AG09319 (cell line): Measurements from ENCODE around the gene MPO.
A peak's percentile ranks its signal among the peaks of the same experiment; 100 is the strongest.

Source experiments
- DNase-seq: peaks from one replicate; pipeline ENCODE4 v3.0.0-alpha.2; 2010; ENCODE audit warnings: low read depth; ENCODE audit errors: extremely low read depth
- TF ChIP-seq, protein P1 (sequence below): IDR thresholded peaks from 2 replicates; pipeline ENCODE4 v1.5.1; 2011; ENCODE audit warnings: low read depth, mild to moderate bottlenecking, inconsistent platforms, low read length, moderate library complexity

Gene MPO

DNA sequence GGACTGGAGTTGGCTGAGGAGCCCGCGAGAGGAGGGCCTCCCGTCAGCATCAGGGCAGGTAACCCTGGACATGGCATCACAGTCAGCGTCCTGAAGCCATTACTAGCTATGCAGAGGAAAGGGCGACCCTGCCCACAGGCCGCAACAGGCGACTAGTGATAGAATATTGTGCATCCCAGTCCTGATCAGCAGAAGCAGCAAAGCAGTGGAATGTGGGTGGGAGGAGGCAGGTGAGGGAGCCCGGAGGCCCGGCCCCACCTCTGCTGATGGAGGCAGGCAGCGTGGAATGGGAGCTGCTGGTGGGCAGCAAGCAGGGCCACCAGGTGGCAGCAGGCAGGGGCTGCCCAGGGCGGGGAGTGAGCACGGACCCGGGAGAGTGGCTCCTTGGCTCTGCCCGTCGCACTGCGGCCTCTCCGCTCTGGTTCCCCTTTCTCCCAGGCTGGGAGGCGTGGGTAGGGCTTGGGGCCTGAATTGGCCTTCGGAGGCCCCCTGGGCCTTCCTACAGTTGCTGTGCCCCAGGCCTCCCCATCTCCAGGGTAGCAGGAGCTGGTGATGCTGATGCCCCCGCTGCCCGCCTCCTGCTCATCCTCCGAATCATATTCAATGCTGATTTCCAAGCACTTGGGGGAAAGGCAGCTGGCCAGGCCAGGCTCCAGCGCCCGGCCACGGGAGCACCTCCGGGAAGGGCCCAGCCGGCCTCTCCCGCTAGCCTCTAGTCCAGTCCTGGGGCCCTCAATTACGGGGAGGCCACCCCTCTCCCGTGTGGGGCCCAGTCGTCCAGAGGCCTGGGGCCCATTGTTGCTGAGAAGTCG lies 27.6 kb upstream of the MPO start:
- no peak for DNase-seq
- TF ChIP-seq, protein P1, sequence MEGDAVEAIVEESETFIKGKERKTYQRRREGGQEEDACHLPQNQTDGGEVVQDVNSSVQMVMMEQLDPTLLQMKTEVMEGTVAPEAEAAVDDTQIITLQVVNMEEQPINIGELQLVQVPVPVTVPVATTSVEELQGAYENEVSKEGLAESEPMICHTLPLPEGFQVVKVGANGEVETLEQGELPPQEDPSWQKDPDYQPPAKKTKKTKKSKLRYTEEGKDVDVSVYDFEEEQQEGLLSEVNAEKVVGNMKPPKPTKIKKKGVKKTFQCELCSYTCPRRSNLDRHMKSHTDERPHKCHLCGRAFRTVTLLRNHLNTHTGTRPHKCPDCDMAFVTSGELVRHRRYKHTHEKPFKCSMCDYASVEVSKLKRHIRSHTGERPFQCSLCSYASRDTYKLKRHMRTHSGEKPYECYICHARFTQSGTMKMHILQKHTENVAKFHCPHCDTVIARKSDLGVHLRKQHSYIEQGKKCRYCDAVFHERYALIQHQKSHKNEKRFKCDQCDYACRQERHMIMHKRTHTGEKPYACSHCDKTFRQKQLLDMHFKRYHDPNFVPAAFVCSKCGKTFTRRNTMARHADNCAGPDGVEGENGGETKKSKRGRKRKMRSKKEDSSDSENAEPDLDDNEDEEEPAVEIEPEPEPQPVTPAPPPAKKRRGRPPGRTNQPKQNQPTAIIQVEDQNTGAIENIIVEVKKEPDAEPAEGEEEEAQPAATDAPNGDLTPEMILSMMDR = no peak; the same call in 1 of the 2 replicates

DNA sequence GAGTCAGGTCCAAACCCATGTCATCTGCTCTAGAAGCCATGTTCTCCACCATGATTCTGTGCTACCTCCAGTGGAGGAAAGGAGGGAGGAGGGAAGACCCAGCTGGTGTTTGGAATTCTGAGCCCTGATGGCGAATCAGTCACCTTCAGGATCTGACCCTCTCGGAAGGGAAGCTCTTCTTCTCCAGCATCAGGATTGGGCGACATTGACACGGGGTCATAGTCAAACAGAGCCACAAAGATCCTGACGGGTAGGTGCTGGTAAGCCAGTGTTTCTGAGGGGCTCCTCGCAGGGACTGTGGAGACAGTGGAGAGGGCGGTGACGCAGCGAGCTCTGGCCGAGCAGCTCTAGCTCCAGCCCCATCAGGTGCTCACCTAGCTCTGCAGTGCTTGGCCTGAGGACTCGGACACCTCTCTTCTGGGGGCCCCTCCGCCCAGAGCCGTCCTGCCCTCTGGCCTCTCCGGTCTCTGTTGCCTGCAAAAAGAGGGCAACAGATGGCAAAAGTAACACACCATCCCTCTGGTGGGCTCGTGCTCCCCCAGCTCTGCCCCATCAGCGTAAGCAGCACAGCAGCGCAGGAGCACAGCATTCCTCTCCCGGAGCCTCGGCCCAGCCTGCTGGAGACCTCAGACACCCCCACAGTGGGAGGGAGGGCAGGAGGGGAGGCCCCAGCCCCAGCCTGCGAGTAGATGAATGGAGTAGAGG lies 26.9 kb upstream of the MPO start:
- TF ChIP-seq, protein P1 = no peak
- no peak for DNase-seq

DNA sequence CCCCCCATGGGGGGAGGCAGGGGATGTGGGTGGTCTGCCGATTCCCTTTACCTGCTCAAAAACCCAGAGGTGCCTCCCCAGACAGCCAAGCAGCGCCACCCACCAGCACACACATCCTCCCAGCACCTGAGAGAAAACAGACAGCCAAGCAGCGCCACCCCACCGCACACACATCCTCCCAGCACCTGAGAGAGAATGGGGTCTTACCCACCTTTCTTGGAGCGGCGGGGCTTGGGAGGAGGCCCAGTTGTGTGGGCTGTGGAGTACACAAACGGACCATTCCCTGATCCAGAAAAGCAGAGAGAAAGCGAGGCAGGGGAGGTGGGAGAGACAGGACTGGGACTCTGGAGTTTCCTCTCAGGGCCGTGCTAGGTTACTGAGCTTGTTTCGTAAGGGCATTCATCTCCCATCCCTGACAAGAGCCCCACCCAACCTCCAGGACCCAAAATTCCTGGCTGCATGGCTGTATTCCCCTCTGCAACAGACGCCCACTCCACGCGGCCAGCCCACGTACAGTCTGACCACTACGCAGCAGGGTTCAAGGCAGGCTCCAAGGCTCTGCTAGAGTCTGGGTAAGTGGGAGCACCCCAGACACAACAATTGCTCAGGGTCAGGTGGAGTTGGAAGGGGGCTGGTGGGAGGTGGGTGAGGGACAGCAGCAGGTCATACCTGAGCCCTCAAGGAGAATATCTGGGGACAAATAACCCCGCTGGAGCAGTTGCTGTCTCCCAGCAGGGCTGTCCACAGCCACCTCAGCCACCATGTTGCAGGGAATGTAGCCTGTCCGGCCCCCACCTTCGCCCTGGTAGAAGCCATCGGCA lies 25.6 kb upstream of the MPO start:
- TF ChIP-seq, protein P1 = no peak
- DNase-seq = no peak

DNA sequence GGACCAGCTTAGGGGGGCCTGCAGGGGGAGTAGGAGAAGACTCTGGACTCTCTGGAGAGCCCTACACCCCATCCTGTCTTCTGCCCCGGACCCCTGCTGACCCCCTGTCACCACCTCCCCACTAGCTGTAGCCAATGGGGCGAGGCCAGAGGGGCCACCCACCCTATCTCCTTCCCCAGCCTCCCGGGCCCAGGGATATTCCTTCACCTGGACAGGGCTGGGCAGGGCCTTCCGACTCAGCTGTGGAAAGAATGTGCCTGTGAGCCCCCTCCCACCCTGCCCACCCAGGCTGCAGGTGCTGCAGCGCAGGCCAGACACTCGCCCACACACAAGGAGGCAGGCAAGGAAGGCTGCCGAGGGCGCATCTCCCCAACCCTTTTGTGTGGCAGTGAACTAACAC lies 24.9 kb upstream of the MPO start:
- TF ChIP-seq, protein P1 = no peak
- DNase-seq = no peak

DNA sequence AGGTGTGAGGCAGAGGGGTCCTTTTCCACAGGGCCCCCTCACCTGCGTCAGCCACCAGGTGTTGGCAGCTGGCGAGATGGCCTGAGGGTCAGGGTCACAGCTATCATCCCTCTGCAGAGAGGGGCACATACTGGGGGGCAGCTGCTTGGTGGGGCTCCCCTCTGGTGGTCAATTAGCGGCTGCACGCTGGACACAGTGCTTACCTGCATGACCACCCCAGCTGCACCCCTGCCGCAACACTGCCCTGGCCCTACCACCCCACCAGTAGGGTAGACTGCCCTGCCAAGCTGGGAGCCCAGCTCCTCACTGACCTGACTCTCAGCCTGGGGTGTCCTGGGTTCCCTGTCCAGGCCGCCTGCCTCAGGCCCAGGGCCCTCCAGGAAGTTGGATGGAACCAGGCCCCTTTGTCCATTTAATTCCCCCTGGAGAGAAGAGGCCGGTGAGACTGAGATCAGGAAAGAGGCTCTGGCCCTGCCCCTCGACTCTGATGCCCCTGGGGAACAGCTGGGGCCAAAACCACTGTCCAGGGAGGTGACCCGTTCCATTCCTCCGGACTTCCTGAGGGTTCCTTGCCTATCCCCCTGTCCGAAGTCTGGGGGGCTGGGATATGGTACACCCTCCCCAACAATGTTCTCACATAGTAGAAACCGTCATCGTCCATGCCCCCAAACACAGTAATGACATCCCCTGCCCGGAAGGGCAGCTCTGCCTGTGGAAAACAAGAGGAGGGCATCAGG lies 24.2 kb upstream of the MPO start:
- TF ChIP-seq, protein P1 = no peak
- no peak for DNase-seq

DNA sequence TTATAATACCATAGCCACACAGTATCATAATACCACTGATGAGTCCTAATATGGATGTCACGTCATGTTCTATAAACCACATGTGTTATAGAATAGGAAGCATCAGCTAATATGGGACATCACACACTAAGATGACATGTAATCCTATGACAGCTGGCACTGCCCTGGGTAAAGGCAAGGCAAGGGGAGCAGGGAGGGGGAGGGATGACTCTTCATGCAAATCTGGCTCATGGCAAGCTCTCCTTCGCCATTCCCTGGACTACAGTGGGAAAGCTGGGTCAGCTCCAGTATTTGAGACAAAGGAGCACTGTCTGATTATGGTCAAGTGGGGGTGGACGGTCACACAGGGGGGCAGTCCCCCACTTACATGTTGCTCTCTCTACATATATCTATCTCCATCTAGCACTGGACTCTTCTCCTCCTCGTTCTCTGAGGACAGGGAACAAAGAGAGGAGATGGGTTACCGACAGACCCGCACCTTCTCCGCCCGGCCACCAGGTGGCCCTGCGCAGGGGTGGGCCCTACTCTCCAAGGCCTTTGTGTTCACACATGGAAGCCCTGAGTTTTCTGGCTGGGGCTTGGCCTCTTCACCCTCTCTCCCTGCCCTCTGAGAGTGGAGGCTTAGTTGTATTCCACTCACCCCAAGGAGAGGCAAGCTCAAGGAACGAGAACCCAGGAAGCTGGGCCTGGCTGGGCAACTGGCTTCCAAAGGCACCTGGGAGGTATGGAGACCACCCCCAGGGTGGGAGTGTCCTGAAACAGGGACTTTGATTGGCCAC lies 23.4 kb upstream of the MPO start:
- no peak for DNase-seq
- TF ChIP-seq, protein P1 = peak; percentile 70
